ENCODE measurements around the gene VGLL4.
"Not testable (repeated sequence)": the region's sequence is repeated elsewhere in the genome, so short reads cannot be mapped to it uniquely, and the experiment has no call there.

VGLL4 gene

DNA sequence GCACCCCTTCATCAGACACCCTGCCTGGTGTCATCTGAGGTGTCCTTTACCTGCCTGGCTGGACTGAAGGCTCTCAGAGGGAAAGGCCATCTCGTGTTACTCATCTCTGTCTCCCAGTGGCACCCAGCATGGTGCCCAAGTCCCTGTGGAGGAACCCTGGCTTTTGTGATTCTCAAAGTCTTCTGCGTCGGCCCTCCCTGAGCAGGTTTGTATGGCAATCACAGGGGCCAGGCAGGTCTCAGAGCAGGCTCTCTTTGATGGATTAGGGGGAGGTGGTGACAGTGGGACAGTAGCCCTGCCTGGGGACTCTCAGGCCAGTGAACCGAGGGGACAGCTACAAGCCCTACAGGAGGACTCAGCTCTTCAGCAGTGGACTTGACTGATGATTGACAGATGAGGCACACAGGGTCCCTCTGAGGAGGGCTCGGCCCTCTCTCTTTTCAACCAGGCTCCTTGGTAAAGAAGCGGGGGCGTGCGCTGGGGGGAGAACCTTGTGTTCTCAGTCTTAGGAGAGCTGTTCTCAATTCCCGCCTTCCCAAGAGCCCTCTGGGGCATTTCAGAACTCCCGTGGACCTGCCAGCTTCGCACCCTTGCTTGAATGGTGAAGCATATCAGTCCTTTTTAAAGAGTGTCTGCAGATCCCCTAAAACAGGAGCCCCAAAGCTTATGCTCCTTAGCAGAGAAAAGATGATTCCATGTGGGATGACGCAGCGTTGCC, 108.3 kb downstream of the VGLL4 start:
- no peak for DNase-seq (ENCODE audit: low read depth in 2 of 2)

DNA sequence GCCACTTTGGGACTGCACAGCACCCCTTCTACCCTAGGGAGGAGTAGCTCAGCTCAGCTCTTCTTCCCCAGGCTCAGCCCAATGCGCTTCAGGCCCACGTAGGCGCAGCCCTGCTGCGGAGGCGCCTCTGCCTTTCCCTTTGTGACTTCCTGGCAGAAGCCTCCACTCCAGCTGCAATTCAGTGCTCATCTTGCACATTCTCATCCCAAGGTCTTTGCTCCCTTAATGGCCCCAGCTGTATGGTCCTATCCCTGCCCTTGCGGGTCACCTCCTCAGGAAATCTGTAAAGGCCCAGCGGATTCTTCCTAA, 109.0 kb downstream of the VGLL4 start:
- DNase-seq (ENCODE audit: low read depth in 2 of 2), result no peak

DNA sequence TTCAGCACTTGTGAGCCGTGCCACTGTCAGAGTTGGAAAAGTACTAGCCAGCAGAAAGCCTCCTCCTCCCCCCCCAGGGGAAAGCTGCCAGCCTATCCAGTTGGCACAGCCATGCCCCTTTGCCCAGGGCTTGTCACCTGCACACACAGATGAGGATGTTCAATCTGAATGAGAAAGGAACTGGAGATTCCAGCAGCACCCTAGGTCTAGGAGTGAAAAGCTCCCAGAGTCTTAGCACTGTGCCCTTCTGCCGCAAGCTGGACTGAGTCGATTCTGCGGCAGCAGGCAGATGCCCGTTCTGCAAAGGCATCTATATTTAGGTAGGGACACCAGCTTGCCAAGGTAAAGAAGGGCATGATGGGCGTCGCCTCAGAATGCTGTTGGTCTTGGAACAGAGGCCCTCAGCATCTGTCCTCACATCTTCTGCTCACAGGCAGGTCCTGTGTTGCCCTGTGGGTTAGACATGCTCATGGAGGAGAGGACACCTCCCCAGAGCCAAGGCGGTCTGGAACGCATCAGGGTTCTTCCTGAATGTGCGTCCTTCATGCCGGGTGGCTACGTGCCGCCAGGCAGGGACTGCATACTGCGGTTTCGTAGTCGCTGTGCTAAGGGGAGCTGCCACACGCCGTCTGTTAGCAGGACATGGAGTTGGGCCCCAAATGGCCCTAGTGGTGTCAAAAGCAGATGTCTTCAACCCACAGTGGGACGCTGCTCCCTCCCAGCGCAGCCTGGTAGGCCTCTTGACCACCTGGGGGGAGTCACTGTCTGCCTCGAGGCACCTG, 109.5 kb downstream of the VGLL4 start:
- no peak for DNase-seq (ENCODE audit: low read depth in 2 of 2)

DNA sequence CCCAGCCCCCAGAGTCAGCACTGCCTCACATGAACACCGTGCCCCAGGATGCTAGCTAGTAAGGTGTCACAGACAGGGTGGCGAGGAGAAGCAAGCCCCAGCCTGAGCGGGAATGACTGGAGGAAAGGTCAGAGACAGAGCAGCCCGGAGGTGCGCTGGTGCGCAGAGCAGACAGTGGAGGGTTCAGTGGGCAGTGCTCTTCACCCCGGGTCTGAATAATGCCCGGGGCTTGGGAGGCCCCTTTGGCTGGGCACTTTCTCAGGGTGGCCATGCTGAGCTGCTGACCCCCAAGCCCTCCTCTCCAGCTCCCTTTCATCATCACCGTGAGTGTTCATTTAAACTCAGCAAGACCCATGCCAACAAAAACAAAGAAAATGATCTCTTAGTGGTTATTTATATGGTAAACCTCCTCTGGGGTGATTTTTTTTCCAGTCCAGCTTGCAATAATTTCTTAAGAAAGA, 110.8 kb downstream of the VGLL4 start:
- no peak for DNase-seq (ENCODE audit: low read depth in 2 of 2)

DNA sequence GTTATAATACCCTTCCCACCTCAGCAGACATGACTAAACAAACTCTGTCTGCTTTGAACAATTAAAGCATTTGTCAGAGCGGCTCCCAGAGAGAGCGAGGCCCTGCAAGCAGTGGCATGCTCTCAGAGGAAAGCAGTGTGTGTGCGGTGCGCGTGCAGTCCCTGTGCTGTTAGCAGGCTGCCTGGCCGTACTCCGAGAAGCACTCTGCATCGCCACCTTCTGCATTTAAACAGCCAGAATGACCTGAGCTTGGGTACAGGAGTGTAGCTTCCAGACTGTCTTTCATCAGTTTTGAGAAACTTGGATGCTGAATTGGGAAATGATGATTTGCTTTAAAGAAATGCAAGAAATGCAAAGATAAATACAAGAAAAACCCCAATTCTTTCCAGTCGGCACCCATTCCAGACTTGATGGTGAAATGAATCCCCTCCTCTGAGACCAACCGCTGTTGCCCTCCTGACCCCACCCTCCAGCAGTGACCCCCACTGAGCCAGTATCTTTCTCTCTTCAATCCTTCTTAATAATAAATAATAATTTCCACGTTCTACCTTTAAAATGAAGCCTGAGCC, 113.5 kb downstream of the VGLL4 start:
- DNase-seq (ENCODE audit: low read depth in 2 of 2), result no peak

DNA sequence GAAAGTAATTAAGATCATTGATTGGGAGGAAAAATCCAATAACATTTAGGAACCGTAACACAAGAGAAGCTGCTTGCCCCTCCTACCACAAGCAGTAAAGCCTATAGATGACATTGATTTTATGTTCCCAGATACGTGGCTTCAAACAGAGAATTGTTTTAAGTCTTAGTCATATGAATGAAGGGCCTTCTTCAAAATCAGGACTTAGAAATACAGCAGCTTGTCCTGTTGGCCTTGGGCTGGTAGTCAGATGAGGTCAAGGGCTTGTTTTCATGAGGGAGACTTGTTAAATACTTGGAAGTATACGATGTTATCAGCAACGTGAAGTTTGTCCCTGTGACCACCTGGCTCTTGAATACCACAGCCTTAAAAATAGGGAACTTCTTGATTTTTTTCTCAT, 114.4 kb downstream of the VGLL4 start:
- no peak for DNase-seq (ENCODE audit: low read depth in 2 of 2)

DNA sequence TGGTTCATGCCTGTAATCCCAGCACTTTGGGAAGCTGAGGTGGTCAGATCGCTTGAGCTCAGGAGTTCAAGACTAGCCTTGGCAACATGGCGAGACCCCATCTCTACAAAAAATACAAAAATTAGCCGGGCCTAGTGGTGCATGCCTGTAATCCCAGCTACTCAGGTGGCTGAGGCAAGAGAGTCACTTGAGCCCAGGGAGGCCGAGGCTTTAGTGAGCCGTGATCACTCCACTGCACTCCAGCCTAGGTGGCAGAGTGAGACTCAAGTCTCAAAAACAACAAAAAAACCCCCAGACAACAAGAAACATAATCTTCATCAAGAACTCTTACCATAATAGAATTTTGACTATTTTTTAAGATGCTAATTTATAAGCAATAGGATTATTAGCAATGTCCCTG, 117.6 kb downstream of the VGLL4 start:
- DNase-seq (ENCODE audit: low read depth in 2 of 2), result not testable (repeated sequence)

DNA sequence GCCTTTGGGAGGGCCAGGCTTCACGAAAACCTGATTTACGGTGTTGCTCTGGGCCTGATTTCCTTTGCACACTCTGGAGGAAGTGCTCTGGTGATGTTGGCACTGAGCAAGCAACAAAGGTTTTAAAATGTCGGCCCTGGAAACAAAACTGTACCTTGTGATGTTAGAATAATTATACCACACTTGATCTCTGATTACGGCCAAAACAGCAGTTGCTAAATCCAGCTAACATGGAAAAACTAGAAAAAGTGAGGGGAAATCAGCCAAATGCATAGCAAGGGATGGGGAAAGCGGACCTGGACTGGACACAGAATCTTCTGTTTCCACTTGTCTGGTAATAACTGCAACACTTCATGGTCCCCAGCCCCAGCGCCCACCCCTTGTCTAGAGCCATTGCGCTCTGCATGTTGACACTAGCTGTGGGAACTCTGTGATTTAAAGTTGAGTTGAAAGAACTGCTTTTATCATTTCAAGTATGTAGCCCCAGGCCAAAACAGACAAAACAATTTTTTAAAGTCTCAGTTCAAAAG, 120.1 kb downstream of the VGLL4 start:
- DNase-seq (ENCODE audit: low read depth in 2 of 2), result no peak

DNA sequence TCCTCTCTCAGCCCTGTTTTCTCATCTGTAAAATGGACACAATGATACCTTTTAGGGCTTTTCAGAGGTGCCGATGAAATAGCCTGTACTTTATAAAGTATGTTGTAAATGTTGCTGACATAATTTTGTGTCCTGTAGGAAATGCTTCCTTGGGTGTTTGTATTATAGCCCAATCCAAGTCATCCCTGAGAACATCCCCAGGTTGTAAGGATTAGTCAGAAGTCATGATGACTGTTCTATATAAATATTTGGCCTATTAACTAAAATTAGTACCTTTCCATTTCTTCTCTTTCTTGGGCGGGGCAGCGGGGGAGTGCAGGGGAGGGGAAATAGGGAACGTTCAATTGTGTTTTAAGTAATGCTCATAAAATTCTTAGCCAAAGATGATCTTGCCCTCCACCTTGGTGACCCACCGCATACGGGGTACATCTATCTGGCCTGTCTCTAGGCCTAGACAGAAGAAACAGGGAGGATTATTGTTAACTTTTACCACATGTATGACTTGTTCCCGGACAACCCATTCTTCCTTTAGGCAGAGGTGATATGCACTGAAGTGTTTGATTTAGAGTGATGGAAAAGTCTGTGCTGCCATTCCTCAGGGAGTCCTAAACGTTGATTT, 120.7 kb downstream of the VGLL4 start:
- DNase-seq (ENCODE audit: low read depth in 2 of 2), result no peak

DNA sequence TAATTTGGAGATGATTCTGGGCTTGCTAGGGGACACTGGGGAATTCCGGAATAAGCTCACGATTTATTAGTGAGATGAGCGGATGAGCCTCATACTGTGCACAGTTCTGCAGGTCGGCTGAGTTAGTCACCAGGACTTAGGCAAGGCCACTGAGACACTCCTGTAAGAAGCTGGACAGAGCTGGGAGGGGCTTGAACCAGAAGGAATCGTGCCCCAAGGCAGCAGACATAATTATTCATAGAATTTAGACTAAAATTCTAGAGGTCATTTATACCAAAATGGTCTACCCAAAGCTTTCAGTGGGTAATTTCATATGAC, 121.4 kb downstream of the VGLL4 start:
- DNase-seq (ENCODE audit: low read depth in 2 of 2), result no peak

DNA sequence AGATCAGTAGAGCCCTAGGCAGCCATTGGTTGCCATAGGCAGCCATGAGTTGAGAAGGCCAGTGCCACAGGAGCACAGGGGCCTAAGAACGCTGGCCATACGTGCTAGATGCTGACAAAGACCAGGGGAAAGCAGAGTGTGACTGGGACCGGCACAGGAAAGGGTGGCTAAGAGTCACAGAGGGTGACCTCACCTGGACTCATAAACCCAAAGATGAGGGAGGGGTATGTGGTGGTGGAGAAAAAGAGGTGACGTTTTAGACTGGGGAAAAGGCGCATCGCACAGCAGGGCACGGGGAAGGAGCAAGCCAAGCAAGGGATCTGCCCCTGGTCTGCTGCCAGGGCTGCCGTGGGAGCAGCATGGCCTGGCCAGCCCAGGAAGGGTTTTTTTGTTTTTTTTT, 122.5 kb downstream of the VGLL4 start:
- DNase-seq (ENCODE audit: low read depth in 2 of 2), result no peak

DNA sequence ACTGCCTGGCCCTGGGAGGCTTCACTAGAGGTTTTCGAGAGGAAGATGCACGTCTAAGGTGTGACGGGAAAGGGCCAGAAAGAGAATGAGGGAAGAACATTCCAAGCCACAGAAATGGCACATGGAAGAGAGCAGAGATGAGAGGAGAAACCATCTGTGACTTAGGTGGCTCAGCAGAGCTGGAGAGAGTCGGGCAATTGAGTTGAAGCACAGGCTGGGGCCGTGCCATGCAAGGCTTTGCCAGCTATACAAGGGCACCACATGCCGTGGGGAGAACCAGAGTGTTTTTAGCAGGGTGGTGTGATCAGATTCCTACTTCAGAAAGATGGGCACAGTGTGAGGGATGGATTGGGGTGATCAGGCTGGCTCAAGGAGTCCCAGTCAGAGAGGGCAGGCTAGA, 126.1 kb downstream of the VGLL4 start:
- DNase-seq (ENCODE audit: low read depth in 2 of 2), result no peak

DNA sequence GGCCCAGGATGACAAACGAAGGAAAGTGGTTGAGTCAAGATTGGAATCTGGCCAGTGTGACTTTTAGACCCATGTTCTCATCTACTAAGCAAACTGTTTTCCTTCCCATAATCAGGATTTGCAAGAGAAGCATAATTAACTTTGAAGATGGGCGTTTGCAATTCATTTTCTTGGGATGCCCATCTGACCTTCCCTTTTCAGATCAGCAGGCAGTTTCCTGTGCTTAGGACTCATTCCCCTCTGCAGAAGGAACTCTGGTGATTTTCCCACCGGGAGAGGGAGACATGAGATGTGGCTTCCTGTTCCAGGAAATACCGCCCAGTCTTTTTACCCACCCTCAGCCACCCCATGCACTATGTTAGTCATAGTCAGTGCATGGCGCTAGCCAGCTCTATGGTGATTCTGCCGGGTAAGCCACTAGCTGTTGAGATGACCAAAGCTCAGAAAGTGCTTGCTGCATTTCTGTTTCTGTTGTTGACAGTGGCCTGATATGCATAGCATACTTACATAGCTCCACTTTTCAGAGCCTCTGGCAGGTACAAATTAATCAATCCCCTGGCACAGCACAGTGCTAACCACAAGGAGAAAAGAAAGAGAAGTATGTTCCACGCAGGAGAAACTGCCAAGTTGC, 129.4 kb downstream of the VGLL4 start:
- DNase-seq (ENCODE audit: low read depth in 2 of 2), result no peak

DNA sequence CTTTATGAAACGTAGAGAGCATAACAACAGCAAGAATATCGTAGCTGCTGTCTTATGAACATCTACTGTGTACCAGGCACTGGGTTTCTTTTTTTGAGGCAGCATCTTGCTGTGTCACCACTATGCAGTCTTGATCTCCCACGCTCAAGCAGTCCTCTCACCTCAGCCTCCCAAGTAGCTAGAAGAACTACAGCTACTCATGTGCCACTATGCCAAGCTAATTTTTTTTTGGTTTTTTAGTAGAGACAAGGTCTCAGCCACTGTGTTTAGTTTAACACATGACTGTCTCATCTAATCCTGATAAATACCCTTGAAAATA, 129.9 kb downstream of the VGLL4 start:
- DNase-seq (ENCODE audit: low read depth in 2 of 2), result no peak

DNA sequence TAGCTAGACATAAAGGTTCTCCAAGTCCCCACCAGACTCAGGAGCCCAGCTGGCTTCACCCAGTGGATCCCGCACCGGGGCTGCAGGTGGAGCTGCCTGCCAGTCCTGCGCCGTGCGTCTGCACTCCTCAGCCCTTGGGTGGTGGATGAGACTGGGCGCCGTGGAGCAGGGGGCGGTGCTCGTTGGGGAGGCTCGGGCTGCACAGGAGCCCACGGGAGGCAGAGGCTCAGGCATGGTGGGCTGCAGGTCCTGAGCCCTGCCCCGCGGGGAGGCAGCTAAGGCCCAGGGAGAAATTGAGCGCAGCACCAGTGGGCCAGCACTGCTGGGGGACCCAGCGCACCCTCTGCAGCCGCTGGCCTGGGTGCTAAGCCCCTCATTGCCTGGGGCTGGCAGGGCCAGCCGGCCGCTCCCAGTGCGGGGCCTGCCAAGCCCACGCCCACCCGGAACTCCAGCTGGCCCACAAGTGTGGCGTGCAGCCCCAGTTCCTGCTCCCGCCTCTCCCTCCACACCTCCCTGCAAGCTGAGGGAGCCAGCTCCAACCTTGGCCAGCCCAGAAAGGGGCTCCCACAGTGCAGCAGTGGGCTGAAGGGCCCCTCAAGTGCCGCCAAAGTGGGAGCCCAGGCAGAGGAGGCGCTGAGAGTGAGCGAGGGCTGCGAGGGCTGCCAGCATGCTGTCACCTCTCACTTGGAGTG, 130.4 kb downstream of the VGLL4 start:
- DNase-seq (ENCODE audit: low read depth in 2 of 2), result not testable (repeated sequence)

DNA sequence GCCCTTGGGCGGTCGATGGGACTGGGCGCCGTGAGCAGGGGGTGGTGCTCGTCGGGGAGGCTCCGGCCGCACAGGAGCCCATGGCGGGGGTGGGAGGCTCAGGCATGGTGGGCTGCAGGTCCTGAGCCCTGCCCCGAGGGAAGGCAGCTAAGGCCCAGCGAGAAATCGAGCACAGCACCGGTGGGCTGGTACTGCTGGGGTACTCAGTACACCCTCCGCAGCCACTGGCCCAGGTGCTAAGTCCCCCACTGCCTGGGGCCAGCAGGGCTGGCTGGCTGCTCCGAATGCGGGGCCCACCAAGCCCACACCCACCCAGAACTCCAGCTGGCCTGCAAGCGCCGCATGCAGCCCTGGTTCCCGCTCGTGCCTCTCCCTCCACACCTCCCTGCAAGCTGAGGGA, 132.1 kb downstream of the VGLL4 start:
- DNase-seq (ENCODE audit: low read depth in 2 of 2), result not testable (repeated sequence)

DNA sequence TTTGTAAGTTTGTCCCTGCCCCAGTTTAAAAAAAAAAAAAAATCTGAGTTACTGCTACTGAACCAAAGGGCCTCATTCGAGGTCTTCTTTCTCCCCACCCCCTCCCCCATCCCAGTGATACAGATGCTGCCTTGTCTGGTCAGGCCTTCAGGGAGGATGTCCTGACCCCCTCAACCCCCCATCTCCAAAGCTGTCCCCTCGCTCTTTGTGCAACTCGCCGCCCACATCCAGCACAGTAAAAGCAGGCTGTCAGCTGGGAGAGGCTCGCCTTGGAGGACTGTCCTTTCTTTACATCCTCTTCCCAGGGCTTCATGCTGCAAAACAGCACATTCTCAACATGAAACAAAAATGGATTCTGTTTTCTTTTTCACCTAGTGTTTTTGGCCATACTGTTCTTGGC, 133.4 kb downstream of the VGLL4 start:
- DNase-seq (ENCODE audit: low read depth in 2 of 2), result no peak

DNA sequence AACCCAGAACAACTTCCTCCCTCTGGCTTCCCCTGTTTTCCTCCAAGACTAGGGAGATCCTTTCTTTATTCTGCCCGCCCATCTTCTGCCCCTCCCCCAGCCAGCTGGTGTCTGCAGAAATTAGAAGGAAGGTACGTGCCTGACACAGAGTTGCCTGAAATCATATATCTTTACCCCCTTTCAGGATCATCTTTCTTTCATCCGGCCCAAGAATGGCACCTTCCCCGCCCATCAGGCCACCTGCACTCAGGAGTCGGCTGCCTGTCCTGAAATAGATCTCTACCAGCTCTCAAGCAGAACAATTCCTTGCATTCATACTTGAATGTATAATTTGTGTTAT, 133.7 kb downstream of the VGLL4 start:
- DNase-seq (ENCODE audit: low read depth in 2 of 2), result no peak

DNA sequence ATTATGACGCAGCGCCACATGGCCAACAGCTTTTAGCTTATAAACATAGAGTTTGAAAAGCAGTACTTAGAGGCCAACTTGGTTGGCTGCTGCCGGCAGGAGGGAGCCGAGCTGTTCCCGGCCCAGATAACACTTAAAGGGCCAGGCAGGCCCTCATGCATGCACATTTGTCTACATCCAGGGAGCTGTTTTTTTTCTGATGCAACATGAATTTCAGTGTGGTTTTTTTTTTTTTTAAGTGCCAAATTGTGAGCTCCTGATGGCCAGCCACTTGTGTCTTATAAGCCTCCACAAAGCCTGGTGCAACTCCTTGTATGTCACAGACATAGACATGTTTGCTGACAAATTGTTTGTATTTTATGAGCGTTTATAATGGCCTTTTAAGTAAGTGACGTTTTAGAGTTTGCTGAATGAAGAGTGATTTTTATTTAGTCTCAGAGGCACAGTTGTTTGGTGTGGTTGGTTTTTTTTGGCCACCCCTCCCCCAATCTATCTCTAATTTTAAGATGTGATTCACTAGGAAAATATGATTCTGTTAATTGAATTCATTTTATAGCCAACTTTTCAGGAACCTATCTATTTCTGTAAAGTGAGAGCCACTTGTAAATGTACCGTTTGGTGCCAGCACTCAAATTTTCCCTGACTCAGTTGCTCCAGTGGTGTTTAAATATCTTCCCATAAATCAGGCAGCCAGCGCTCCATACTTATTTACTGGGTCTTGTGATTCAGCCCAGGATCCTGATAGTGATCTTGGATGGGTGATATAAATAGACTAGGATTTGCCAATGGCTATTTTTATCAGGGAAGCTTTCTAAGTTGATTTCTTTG, 134.3 kb downstream of the VGLL4 start:
- DNase-seq (ENCODE audit: low read depth in 2 of 2), result no peak

DNA sequence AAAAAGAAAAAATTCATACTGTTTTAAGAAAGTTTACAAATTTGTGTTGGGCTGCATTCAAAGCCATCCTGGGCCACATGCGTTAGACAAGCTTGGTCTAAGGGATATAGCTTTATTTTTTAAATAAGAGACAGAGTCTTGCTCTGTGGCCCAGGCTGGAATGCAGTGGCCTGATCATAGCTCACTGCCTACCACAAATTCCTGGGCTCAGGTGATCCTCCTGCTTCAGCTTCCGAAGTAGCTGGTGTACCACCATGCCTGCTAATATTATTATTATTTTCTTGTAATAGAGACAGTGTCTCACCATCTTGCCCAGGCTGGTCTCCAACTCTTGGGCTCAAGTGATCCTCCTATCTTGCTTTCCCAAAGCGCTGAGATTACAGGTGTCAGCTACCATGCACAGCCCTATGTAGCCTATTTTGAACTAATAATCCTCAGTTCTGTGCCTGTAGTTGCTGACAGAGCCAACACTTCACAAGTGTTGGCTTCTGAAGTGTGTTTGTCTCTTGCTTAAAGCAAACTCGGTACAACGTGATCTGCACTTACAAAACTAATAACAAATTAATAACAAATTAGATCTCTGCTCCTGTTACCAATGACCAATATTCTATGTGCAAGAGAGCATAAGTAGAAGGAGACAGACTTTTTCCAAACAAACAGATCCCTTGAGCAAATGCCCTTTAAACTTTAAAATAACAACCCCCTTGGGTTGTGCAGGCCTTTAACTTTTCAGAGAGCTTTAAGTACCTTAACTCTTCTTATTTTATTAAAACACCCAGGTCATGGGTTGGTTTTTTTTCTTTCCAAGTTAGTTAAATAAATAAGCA, 135.2 kb downstream of the VGLL4 start:
- DNase-seq (ENCODE audit: low read depth in 2 of 2), result no peak

All from stimulated activated CD8-positive, alpha-beta memory T cell treated with anti-CD3 and anti-CD28 coated beads, Interleukin-7, amount 100 ng/mL, for 1 hour (primary cell).